Measurements from ENCODE around the gene LCE1A. TPM values are rescaled to one million over a fixed set of nuclear protein-coding genes. Genes with fewer than 3 reads are reported as not detected.

LCE1A gene
- total RNA-seq, 1 donor from 2014 or later = not detected

DNA sequence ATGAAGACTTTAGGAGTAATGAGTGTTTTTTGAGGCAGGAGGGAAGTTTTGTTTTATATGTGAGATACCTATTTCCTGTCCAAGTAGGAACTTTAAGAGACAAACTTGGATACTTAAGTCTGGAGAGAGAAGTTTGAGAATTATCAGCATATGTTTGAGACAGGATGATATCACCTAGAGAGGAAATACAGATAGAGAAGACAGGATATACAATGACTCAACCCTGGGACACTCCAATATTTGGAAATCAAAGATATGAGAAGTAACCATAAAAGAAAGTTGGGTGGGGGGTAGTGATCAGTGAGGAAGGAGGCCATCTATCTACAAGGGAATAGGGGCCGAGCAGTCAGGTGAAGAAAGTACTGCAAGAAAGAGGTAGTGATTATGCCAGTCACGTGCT is 39.0 kb downstream of the LCE1A start:
- no peaks in the 10 kb centered on the region for H3K36me3 Mint-ChIP-seq
- TF ChIP-seq, protein P1, sequence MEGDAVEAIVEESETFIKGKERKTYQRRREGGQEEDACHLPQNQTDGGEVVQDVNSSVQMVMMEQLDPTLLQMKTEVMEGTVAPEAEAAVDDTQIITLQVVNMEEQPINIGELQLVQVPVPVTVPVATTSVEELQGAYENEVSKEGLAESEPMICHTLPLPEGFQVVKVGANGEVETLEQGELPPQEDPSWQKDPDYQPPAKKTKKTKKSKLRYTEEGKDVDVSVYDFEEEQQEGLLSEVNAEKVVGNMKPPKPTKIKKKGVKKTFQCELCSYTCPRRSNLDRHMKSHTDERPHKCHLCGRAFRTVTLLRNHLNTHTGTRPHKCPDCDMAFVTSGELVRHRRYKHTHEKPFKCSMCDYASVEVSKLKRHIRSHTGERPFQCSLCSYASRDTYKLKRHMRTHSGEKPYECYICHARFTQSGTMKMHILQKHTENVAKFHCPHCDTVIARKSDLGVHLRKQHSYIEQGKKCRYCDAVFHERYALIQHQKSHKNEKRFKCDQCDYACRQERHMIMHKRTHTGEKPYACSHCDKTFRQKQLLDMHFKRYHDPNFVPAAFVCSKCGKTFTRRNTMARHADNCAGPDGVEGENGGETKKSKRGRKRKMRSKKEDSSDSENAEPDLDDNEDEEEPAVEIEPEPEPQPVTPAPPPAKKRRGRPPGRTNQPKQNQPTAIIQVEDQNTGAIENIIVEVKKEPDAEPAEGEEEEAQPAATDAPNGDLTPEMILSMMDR (conservative IDR thresholded peaks at IDR 0.05) = no peak
- H3K9me3 Mint-ChIP-seq = no peaks in the 10 kb centered on the region
- H3K27me3 Mint-ChIP-seq = no peaks in the 10 kb centered on the region
- H3K4me1 Mint-ChIP-seq (ENCODE audit: unreplicated experiment) = no peaks in the 10 kb centered on the region
- H3K4me3 Mint-ChIP-seq = no peak overlapping the region
- no peak overlapping the region for H3K27ac Mint-ChIP-seq
- DNase-seq (ENCODE audit: extremely low spot score, unreplicated experiment) = no peak

DNA sequence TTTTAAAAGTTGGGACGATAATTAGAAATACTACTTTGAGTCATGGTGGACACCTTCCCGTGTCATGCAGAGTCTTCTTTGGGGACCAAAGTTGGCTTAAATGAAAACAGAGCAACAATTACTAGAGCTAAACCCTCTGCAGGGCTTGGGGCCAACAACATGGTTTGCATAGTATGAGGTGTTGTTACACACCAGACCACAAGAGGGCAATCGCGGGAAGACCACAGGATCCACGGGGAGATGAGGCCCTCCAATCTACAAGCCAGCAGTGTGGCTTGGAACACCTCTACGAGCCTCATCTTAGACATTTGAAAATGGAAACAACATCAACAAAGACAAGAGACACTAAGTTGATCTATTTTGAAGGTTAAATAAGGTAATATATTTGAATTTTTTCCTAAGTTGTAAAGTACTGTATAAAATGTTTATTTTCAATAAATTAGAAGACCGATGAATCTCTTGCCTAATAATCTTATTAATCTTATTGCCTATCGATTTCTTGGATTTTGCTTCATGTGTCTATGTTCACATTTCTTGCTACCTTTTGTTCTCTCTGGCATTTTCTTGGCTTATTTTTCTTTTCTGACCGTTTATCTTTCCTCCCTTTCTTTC is 42.6 kb downstream of the LCE1A start:
- H3K27ac Mint-ChIP-seq = no peak overlapping the region
- H3K36me3 Mint-ChIP-seq = no peaks in the 10 kb centered on the region
- TF ChIP-seq, protein P1 (conservative IDR thresholded peaks at IDR 0.05) = peak; percentile 81
- no peak for DNase-seq (ENCODE audit: extremely low spot score, unreplicated experiment)
- no peaks in the 10 kb centered on the region for H3K4me1 Mint-ChIP-seq (ENCODE audit: unreplicated experiment)
- no peaks in the 10 kb centered on the region for H3K27me3 Mint-ChIP-seq
- H3K4me3 Mint-ChIP-seq = no peak overlapping the region
- no peaks in the 10 kb centered on the region for H3K9me3 Mint-ChIP-seq

DNA sequence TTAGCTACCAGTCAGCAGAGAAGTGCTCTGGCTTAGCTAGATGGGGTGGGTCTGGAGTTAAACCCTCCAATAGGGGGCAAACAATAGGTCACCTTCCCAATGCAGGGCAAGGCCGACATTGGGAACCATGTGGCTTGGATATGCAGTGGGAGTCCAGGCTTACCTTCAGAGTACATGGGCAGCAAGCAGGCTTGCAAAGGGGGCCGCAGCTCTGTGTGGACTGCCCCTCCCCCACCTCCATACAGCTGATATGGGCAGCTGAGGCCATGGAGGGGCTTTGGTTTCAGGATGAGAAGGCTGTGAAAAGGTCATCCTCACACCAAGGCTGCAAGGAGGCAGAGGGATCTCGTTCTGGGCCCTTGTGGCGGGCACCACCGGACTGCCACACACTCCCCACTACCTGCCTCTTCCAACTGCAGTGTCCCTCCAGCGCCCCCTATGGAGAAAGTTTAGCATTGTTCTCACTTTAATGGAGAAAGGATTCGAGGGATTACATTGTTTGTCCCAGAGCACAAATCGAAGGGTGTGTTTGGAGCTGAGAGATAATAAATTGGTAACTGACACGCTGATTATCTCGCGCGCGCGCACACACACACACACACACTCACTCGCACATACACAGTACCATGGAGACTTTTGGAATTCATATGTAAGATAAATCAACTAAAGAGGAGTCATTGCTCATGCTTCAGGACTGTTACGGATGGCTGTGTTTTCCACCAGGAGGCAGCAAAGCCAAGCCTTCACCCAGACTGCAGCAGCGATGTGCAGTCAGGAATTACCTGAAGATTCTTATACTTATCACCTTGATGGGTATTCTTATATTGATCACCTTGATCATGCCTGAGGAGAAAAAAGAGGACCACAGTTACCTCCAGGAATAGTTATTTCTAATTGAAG is 43.8 kb downstream of the LCE1A start:
- TF ChIP-seq, protein P1 (conservative IDR thresholded peaks at IDR 0.05) = peak; percentile 47
- Mint-ChIP-seq H3K27ac (no peak overlapping the region), H3K4me3 (no peak overlapping the region), H3K27me3 (no peaks in the 10 kb centered on the region), H3K36me3 (no peaks in the 10 kb centered on the region), H3K4me1 (ENCODE audit: unreplicated experiment) (no peaks in the 10 kb centered on the region), H3K9me3 (no peaks in the 10 kb centered on the region)
- no peak for DNase-seq (ENCODE audit: extremely low spot score, unreplicated experiment)

DNA sequence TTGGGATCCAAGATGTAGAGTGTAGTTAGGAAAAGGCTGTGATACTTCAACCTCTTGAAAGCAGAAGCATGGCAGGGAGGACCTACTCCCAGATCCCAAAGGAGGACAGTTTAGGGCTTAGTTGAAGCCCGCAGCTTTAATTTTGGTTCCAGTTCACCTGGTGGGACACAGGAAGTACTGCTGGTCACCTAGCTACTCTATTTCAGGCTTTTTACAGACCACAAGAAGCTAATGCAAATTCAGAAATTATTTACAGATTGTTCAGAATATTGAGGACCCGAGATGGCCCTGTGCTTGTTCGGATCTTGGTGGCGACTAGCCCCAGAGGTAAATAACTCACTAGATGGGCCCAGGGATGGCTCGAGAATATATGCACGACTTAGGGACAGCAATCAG is 44.5 kb downstream of the LCE1A start:
- Mint-ChIP-seq H3K4me3 (no peak overlapping the region), H3K4me1 (ENCODE audit: unreplicated experiment) (no peaks in the 10 kb centered on the region), H3K36me3 (no peaks in the 10 kb centered on the region), H3K27ac (no peak overlapping the region), H3K27me3 (no peaks in the 10 kb centered on the region), H3K9me3 (no peaks in the 10 kb centered on the region)
- TF ChIP-seq, protein P1 (conservative IDR thresholded peaks at IDR 0.05) = no peak
- DNase-seq (ENCODE audit: extremely low spot score, unreplicated experiment) = no peak

DNA sequence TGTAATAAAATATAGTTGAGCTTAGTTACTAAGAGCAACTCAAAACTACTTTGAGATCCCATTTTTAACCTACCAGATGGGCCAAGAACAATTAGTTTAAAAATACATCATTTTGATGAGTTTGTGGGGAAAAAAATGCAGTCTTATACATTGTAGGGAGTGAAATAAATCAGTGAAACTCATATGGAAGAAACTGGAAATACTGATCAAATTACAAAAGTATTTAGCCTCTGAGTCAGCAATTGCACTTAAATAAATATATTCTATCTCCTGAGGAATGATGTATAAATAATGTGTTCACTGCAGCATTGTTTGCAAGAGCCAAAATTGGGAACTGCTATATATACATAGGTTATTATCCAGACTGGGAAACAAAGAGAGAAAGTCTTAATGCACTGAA is 46.2 kb downstream of the LCE1A start:
- no peak overlapping the region for H3K27ac Mint-ChIP-seq
- no peak for DNase-seq (ENCODE audit: extremely low spot score, unreplicated experiment)
- no peaks in the 10 kb centered on the region for H3K36me3 Mint-ChIP-seq
- TF ChIP-seq, protein P1 (conservative IDR thresholded peaks at IDR 0.05) = no peak
- H3K9me3 Mint-ChIP-seq = no peaks in the 10 kb centered on the region
- no peaks in the 10 kb centered on the region for H3K4me1 Mint-ChIP-seq (ENCODE audit: unreplicated experiment)
- H3K4me3 Mint-ChIP-seq = no peak overlapping the region
- H3K27me3 Mint-ChIP-seq = no peaks in the 10 kb centered on the region

Measured in type B pancreatic cell (in vitro differentiated cells).